A673 (cell line): ENCODE data around the gene CFAP58.

ENCODE experiments used
- CTCF ChIP-seq: fragments of 300-800, 200-600 bp; sonication (generic); conservative IDR thresholded peaks from 2 replicates; pipeline ENCODE4 v1.5.1; 2017; ENCODE audit warnings: low read depth, mild to moderate bottlenecking, antibody characterized with exemption, low read length, moderate library complexity, mixed read lengths
- EZH2 ChIP-seq: fragments of 200-600 bp; sonication (generic); IDR thresholded peaks from 2 replicates; pipeline ENCODE4 v1.6.1; 2017; ENCODE audit warnings: borderline replicate concordance, low read depth, mild to moderate bottlenecking, mixed read lengths, antibody characterized with exemption, low read length; ENCODE audit not compliant: poor library complexity, severe bottlenecking

- no peak for TF ChIP-seq CTCF
- no peak for TF ChIP-seq EZH2
Measured at GRCh38 chr10:104326991-104327610, 26.5 kb upstream of the CFAP58 start.
